HepG2 (cell line): ENCODE measurements around the gene WDR20. TPM values are rescaled to one million over a fixed set of nuclear protein-coding genes. Genes with fewer than 3 reads are reported as not detected.

Experiments used
- ATAC-seq: fragments of 200-7000 bp; cut with Tn5 transposase; 3 replicates; pipeline ENCODE4 v1.9.1; 2020; ENCODE audit warnings: mild to moderate bottlenecking, moderate library complexity
- BruUV-seq: library from RNA; stranded (reverse); fragments of 400-500 nt; replicated peaks from 2 replicates; lab custom pipeline; 2021; lab: Mats Ljungman, UMichigan
- CTCF ChIA-PET: fragments of 300-600 bp; formaldehyde crosslinking; extraction: SDS; loops from one replicate; lab custom pipeline; 2021; ENCODE audit warnings: low total read pairs, inconsistent platforms, low intra/inter-chr PET ratio; lab: Yijun Ruan, JAX
- POLR2A ChIA-PET: fragments of 350-600 bp; sonication (Branson Sonifier 250); formaldehyde crosslinking; loops from one replicate; lab custom pipeline; 2020; ENCODE audit warnings: antibody characterized with exemption, inconsistent platforms; lab: Yijun Ruan, JAX
- DNase-seq: peaks from one replicate; pipeline ENCODE4 v3.0.0-alpha.2; 2015; ENCODE audit warnings: low spot score
- FAIRE-seq: peaks from 3 replicates; lab custom pipeline; 2011; peaks lifted over from hg19 to GRCh38; lab: Jason Lieb, UNC
- H2AFZ ChIP-seq: one replicate; pipeline ENCODE4 v1.6.1; 2011; ENCODE audit warnings: low read length, inconsistent platforms
- H3K27ac ChIP-seq: fragments of 300-600 bp; 3 replicates; pipeline ENCODE4 v1.8.0; 2011; ENCODE audit warnings: mixed run types, mild to moderate bottlenecking, mixed read lengths, low read length, inconsistent platforms; ENCODE audit not compliant: insufficient read depth; ENCODE audit errors: extremely low read length
- H3K27me3 ChIP-seq, 2 experiments: fragments of 200-600 bp in 1 of 2; 2 replicates in 1 of 2; 3 replicates in 1 of 2; pipeline versions ENCODE4 v1.6.0 to v1.8.0; 2011; ENCODE audit warnings: low read length in 2 of 2, mild to moderate bottlenecking in 2 of 2, moderate library complexity in 2 of 2, inconsistent platforms in 1 of 2; ENCODE audit not compliant: insufficient read depth in 2 of 2, control insufficient read depth in 1 of 2
- H3K36me3 ChIP-seq, 2 experiments: fragments of 200-600 bp in 1 of 2; replicated peaks in 1 of 2; 2 replicates in 1 of 2; 3 replicates in 1 of 2; pipeline versions ENCODE4 v1.5.1 to v1.8.0; 2011; ENCODE audit warnings: low read length in 2 of 2, inconsistent platforms in 1 of 2; ENCODE audit not compliant: insufficient read depth in 2 of 2, control insufficient read depth in 1 of 2
- H3K4me1 ChIP-seq: 2 replicates; pipeline ENCODE4 v1.5.1; 2012; ENCODE audit warnings: low read length, inconsistent platforms; ENCODE audit not compliant: insufficient read depth
- H3K4me2 ChIP-seq: 2 replicates; pipeline ENCODE4 v1.6.0; 2011; ENCODE audit warnings: low read depth, low read length, inconsistent platforms
- H3K4me3 ChIP-seq, 3 experiments: fragments of 200-600 bp in 1 of 3; sonication (generic), shearing (Covaris generic) in 1 of 3; replicated peaks in 1 of 3; 2 replicates each; pipeline ENCODE4 v1.5.1; 2011 to 2016; ENCODE audit warnings: low read length in 3 of 3, inconsistent platforms in 2 of 3, low read depth in 2 of 3, mild to moderate bottlenecking in 2 of 3, control low read depth in 1 of 3, mixed read lengths in 1 of 3; ENCODE audit not compliant: insufficient read depth in 1 of 3
- H3K79me2 ChIP-seq: one replicate; pipeline ENCODE4 v1.6.1; 2011; ENCODE audit warnings: low read length, inconsistent platforms; ENCODE audit not compliant: insufficient read depth
- H3K9ac ChIP-seq: 2 replicates; pipeline ENCODE4 v1.6.0; 2011; ENCODE audit warnings: mild to moderate bottlenecking, low read depth, low read length, inconsistent platforms; ENCODE audit not compliant: insufficient read depth
- H3K9me3 ChIP-seq: 2 replicates; pipeline ENCODE4 v1.5.1; 2012; ENCODE audit warnings: mild to moderate bottlenecking, low read length
- H4K20me1 ChIP-seq: 2 replicates; pipeline ENCODE4 v1.6.0; 2011; ENCODE audit warnings: inconsistent platforms, mild to moderate bottlenecking, low read length, moderate library complexity; ENCODE audit not compliant: insufficient read depth
- CREB3 ChIP-seq: sonication (generic); formaldehyde crosslinking; IDR thresholded peaks from 2 replicates; pipeline ENCODE4 v1.5.0; 2020; ENCODE audit warnings: missing genetic modification reagents
- GPN1 ChIP-seq: sonication (generic); formaldehyde crosslinking; IDR thresholded peaks from 2 replicates; pipeline ENCODE4 v1.5.1; 2020; ENCODE audit warnings: missing genetic modification reagents, borderline replicate concordance
- HDAC2 ChIP-seq: sonication (generic); formaldehyde crosslinking; IDR thresholded peaks from 2 replicates; pipeline ENCODE4 v1.4.0; 2020; ENCODE audit warnings: missing genetic modification reagents
- PHB2 ChIP-seq: fragments of 450-650 bp; IDR thresholded peaks from 2 replicates; pipeline ENCODE4 v1.6.1; 2018; ENCODE audit not compliant: partially characterized antibody
- POLR2AphosphoS5 ChIP-seq: IDR thresholded peaks from 2 replicates; pipeline ENCODE4 v1.6.1; 2012; ENCODE audit warnings: low read depth, low read length
- RBM22 ChIP-seq: fragments of 200-400 bp; formaldehyde crosslinking; optimal IDR thresholded peaks from 2 replicates; pipeline ENCODE3; 2017; ENCODE audit warnings: mild to moderate bottlenecking, low read length, moderate library complexity
- SALL2 ChIP-seq: sonication (generic); formaldehyde crosslinking; IDR thresholded peaks from 2 replicates; pipeline ENCODE4 v1.8.1; 2023; ENCODE audit warnings: mild to moderate bottlenecking, missing genetic modification reagents, inconsistent platforms
- SMARCE1 ChIP-seq: fragments of 450-650 bp; IDR thresholded peaks from 2 replicates; pipeline ENCODE4 v1.6.1; 2017; ENCODE audit warnings: borderline replicate concordance
- TOE1 ChIP-seq: sonication (generic); formaldehyde crosslinking; IDR thresholded peaks from 2 replicates; pipeline ENCODE4 v1.4.0; 2020; ENCODE audit warnings: mild to moderate bottlenecking, missing genetic modification reagents
- ZBTB20 ChIP-seq: sonication (generic); formaldehyde crosslinking; IDR thresholded peaks from 2 replicates; pipeline ENCODE4 v1.8.1; 2023; ENCODE audit warnings: missing genetic modification reagents, low read depth, mild to moderate bottlenecking, borderline replicate concordance
- ZFP1 ChIP-seq: IDR thresholded peaks from 2 replicates; pipeline ENCODE4 v1.6.1; 2016
- ZFP36 ChIP-seq: fragments of 150-350 bp; IDR thresholded peaks from 2 replicates; pipeline ENCODE4 v1.6.1; 2018; ENCODE audit warnings: borderline replicate concordance, low read length, low read depth; ENCODE audit not compliant: partially characterized antibody
- ZNF747 ChIP-seq: sonication (generic); formaldehyde crosslinking; IDR thresholded peaks from 2 replicates; pipeline ENCODE4 v1.8.1; 2023; ENCODE audit warnings: missing genetic modification reagents, mild to moderate bottlenecking, borderline replicate concordance
- ZNF790 ChIP-seq: sonication (generic); formaldehyde crosslinking; IDR thresholded peaks from 2 replicates; pipeline ENCODE4 v1.8.0; 2022; ENCODE audit warnings: missing genetic modification reagents, mild to moderate bottlenecking, borderline replicate concordance
- WGBS: methylation state at CpG from one replicate; pipeline ENCODE4 v1.1.6; 2017; ENCODE audit warnings: low lambda C conversion rate; 5-methylcytosine and 5-hydroxymethylcytosine counted together
- in situ Hi-C: cut with HindIII; loops from 2 replicates; pipeline ENCODE4 v1.10.0; 2017; ENCODE audit warnings: low pct_unique_long_range_greater_than_20kb; ENCODE audit not compliant: extremely low pct_ligation_motif_present
- intact Hi-C: fragments of 100-400 bp; cut with micrococcal nuclease; formaldehyde crosslinking; loops from one replicate; pipeline ENCODE4 v1.10.0; 2022; ENCODE audit not compliant: unreplicated experiment
- polyA plus RNA-seq, 8 experiments: library from polyadenylated mRNA; depleted of rRNA in 3 of 8; stranded (reverse) in 7 of 8; unstranded in 1 of 8; fragments of >200 nt; fragmentation: Illumina TruSeq in 4 of 8; extraction: Trizol in 4 of 8; gene quantifications; 2 replicates each; pipeline versions ENCODE4 v1.2.1 to v1.2.3, GENCODE V29; 2011 to 2016; ENCODE audit warnings: low read depth in 4 of 8, missing spikeins in 1 of 8, mixed read lengths in 1 of 8; ENCODE audit not compliant: insufficient read depth in 1 of 8
- total RNA-seq, 5 experiments: library from RNA; depleted of rRNA; stranded (reverse); fragments of >200 nt; fragmentation: Illumina TruSeq; extraction: Trizol; gene quantifications; 2 replicates each; pipeline ENCODE4 v1.2.3, GENCODE V29; 2016; ENCODE audit warnings: low read depth in 1 of 5

The WDR20 gene
- total and polyA plus RNA-seq, 2 of the 13 experiments (the other 11 are each of a cell fraction or from before 2014, with no cell fraction given), result 10.4 to 23.2 TPM

- Histone ChIP-seq H3K27me3 (no peaks in the 10 kb centered on the region; a peak in 1 of 5 replicates), H3K9ac (peak overlapping the region; percentile 71), H4K20me1 (peaks cover 10% of the 10 kb centered on the region; the same call in 1 of the 2 replicates), H3K79me2 (peaks cover 38% of the 10 kb centered on the region), H3K4me1 (peaks cover 15% of the 10 kb centered on the region), H3K4me3 (peak overlapping the region; percentile 78 to 93 (median 92)), H3K36me3 (peaks cover 0 to 8% of the 10 kb centered on the region in 2 experiments; a peak in 1 of 5 replicates), H2AFZ (peak overlapping the region; percentile 84), H3K27ac (peak overlapping the region; percentile 51), H3K4me2 (peak overlapping the region; percentile 64), H3K9me3 (no peaks in the 10 kb centered on the region)
- TF ChIP-seq SMARCE1 (no peak), PHB2 (no peak), ZNF747 (no peak), GPN1 (CRISPR knock-in tag) (no peak), RBM22 (no peak), HDAC2 (CRISPR knock-in tag) (no peak), CREB3 (no peak), TOE1 (CRISPR knock-in tag) (no peak), POLR2AphosphoS5 (no peak), ZBTB20 (CRISPR knock-in tag) (no peak), SALL2 (CRISPR knock-in tag) (no peak), ZFP36 (no peak), ZFP1 (CRISPR knock-in tag) (no peak), ZNF790 (CRISPR knock-in tag) (no peak)
- ChIA-PET CTCF (no interaction called here), POLR2A (no interaction called here)
- WGBS, result 3% methylated on average over 3 of the region's 3 CpGs
- BruUV-seq, result no TSS peak
- no peak for FAIRE-seq
- in situ Hi-C loops, result no loop called here
- ATAC-seq, result no peak
- no peak for DNase-seq
- intact Hi-C loops, result no loop called here
Observed at GRCh38 chr14:102138535-102138934, 1.2 kb upstream of the WDR20 start.
